Lower leg skin (tissue), 3 donors: Measurements from ENCODE around the gene ALCAM.
"Not testable (repeated sequence)": the region's sequence is repeated elsewhere in the genome, so short reads cannot be mapped to it uniquely, and the experiment has no call there.

Experiments used
- CTCF ChIP-seq, 3 donors: fragments of 450-650 bp; IDR thresholded peaks; one replicate each; pipeline ENCODE4 v1.5.1; 2016; ENCODE audit warnings: antibody characterized with exemption in 3 of 3, mild to moderate bottlenecking in 3 of 3, moderate library complexity in 2 of 3
- POLR2A ChIP-seq, 2 donors: fragments of 450-650 bp; IDR thresholded peaks; one replicate each; pipeline ENCODE4 v1.6.1; 2016 to 2017; ENCODE audit warnings: antibody characterized with exemption in 2 of 2, mild to moderate bottlenecking in 1 of 2, moderate library complexity in 1 of 2

DNA sequence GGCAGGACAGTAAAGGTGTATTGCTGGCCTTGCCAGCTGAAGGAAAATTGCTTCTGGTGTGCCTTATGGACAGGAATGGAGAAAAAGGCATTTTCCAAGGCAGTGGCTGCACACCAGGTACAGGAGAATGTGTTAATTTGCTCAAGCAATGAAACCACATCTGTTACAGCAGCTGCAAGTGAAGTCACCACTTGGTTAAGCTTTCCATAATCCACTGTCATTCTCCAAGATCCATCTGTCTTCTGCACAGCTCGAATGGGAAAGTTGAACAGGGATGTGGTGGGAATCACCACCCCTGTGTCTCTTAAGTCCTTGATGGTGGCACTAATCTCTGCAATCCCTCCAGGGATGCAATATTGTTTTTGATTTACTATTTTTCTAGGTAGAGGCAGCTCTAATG, 236.8 kb downstream of the ALCAM start:
- TF ChIP-seq CTCF, POLR2A (IDR thresholded peaks at IDR 0.05): not testable (repeated sequence)
